GM23338 (cell line): ENCODE measurements around the gene CD300LB. TPM values are rescaled to one million over a fixed set of nuclear protein-coding genes. Genes with fewer than 3 reads are reported as not detected.

Experiments used
- CREB1 ChIP-seq: fragments of 250-450 bp; sonication (Bioruptor Pico); IDR thresholded peaks from 2 replicates; pipeline ENCODE4 v1.5.0; 2020; ENCODE audit warnings: low read depth, mild to moderate bottlenecking, moderate library complexity
- EZH2 ChIP-seq: fragments of 200-600 bp; sonication (generic); IDR thresholded peaks from one replicate; pipeline ENCODE4 v1.8.0; 2017; ENCODE audit warnings: antibody characterized with exemption, mild to moderate bottlenecking, low read depth; ENCODE audit not compliant: unreplicated experiment
- NANOG ChIP-seq: IDR thresholded peaks from 2 replicates; pipeline ENCODE4 v1.6.1; 2016; ENCODE audit warnings: antibody characterized with exemption, borderline replicate concordance
- REST ChIP-seq: IDR thresholded peaks from one replicate; pipeline ENCODE4 v1.6.1; 2018; ENCODE audit warnings: antibody characterized with exemption; ENCODE audit not compliant: unreplicated experiment
- ZNF114 ChIP-seq: fragments of 250-450 bp; sonication (Bioruptor Pico); IDR thresholded peaks from 2 replicates; pipeline ENCODE4 v1.5.0; 2020; ENCODE audit warnings: mild to moderate bottlenecking, moderate library complexity
- ZNF331 ChIP-seq: fragments of 250-450 bp; sonication (Bioruptor Pico); IDR thresholded peaks from 2 replicates; pipeline ENCODE4 v1.5.0; 2020; ENCODE audit warnings: low read depth, mild to moderate bottlenecking, moderate library complexity
- ZNF462 ChIP-seq: fragments of 250-450 bp; sonication (Bioruptor Pico); IDR thresholded peaks from 2 replicates; pipeline ENCODE4 v1.5.0; 2020; ENCODE audit warnings: mild to moderate bottlenecking, moderate library complexity
- polyA plus RNA-seq: library from polyadenylated mRNA; unstranded; fragments of >200 nt; fragmentation: Nextera tagmentation; extraction: Ambion mirVana; gene quantifications from 2 replicates; pipeline ENCODE4 v1.2.1, GENCODE V29; 2016
- total RNA-seq: library from RNA; depleted of rRNA; stranded (reverse); fragments of >200 nt; shearing (Covaris generic); gene quantifications from 2 replicates; pipeline ENCODE4 v1.2.3, GENCODE V29; 2014

Gene CD300LB
- total and polyA plus RNA-seq, 2 experiments from 2014 or later = not detected

- no peak for TF ChIP-seq REST
- no peak for TF ChIP-seq ZNF462 (CRISPR knock-in tag)
- no peak for TF ChIP-seq ZNF331
- no peak for TF ChIP-seq NANOG
- TF ChIP-seq CREB1 (CRISPR knock-in tag) = no peak
- TF ChIP-seq ZNF114 (CRISPR knock-in tag) = no peak
- no peak for TF ChIP-seq EZH2
Measured at GRCh38 chr17:74545843-74546230, 14.6 kb upstream of the CD300LB start, which contains the start of gene CD300C (continued).
